Stimulated activated CD4-positive, alpha-beta T cell treated with anti-CD3 and anti-CD28 coated beads, Interleukin-15, amount 100 ng/mL, for 1 hour (primary cell): Measurements from ENCODE around the gene TMC8.
"Not testable (repeated sequence)": the region's sequence is repeated elsewhere in the genome, so short reads cannot be mapped to it uniquely, and the experiment has no call there.

Experiments
- DNase-seq, 2 donors: peaks; one replicate each; pipeline ENCODE4 v3.0.0-alpha.2; 2020; ENCODE audit warnings: low read depth in 1 of 2, low spot score in 1 of 2

Gene TMC8

GRCh38 chr17:78133971-78134898 lies 3.7 kb downstream of the TMC8 start:
- peak in 1 of 2 donors; percentile 67 for DNase-seq

- DNase-seq, result no peak
These were observed 4.4 kb downstream of the TMC8 start for GRCh38 chr17:78134899-78135385.

GRCh38 chr17:78135858-78136500 lies 5.4 kb downstream of the TMC8 start:
- DNase-seq, result no peak

GRCh38 chr17:78137392-78138203 lies 7.0 kb downstream of the TMC8 start:
- DNase-seq, result no peak

GRCh38 chr17:78138204-78139060 lies 7.9 kb downstream of the TMC8 start:
- DNase-seq, result no peak

- DNase-seq, result not testable (repeated sequence)
These were observed 9.2 kb downstream of the TMC8 start for GRCh38 chr17:78139861-78140168.

- DNase-seq, result peak; percentile 84
These were observed 9.8 kb downstream of the TMC8 start for GRCh38 chr17:78140169-78141051.

- DNase-seq, result no peak
These were observed 11.0 kb downstream of the TMC8 start for GRCh38 chr17:78141437-78142118.

- DNase-seq, result no peak
These were observed 11.7 kb downstream of the TMC8 start for GRCh38 chr17:78142119-78142861.

GRCh38 chr17:78143214-78144146 lies 12.9 kb downstream of the TMC8 start:
- no peak for DNase-seq

GRCh38 chr17:78144147-78144719 lies 13.7 kb downstream of the TMC8 start:
- no peak for DNase-seq

- DNase-seq, result no peak
These were observed 14.4 kb downstream of the TMC8 start for GRCh38 chr17:78144736-78145641.

- DNase-seq, result no peak
These were observed 15.9 kb downstream of the TMC8 start for GRCh38 chr17:78146471-78146869.

GRCh38 chr17:78146881-78147280 lies 16.3 kb downstream of the TMC8 start:
- DNase-seq, result no peak

GRCh38 chr17:78147315-78147998 lies 16.9 kb downstream of the TMC8 start:
- no peak for DNase-seq
